Measurements from ENCODE around the gene PIAS4.

The PIAS4 gene

DNA sequence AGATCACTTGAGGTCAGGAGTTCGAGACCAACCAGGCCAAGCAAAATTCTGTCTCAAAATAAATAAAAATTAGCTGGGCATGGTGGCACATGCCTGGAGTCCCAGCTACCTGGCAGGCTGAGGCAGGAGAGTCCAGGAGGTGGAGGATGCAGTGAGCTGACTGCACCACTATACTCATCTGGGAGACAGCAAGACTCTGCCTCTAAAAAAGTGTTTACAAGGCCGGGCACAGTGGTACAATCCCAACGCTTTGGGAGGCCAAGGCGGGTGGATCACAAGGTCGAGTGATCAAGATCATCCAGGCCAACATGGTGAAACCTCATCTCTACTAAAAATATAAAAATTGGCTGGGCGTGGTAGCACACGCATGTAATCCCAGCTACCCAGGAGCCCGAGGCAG lies 32.4 kb upstream of the PIAS4 start:
- TF ChIP-seq GLIS3 (CRISPR knock-in tag; IDR thresholded peaks at IDR 0.05) (no peak), ZNF8 (CRISPR knock-in tag; IDR thresholded peaks at IDR 0.05) (no peak), RARB (CRISPR knock-in tag; IDR thresholded peaks at IDR 0.05) (no peak), CSDC2 (CRISPR knock-in tag; IDR thresholded peaks at IDR 0.05) (no peak), ARNTL (CRISPR knock-in tag; IDR thresholded peaks at IDR 0.05; ENCODE audit: borderline replicate concordance, low read depth) (no peak), OSR1 (CRISPR knock-in tag; IDR thresholded peaks at IDR 0.05) (no peak), SNAI2 (CRISPR knock-in tag; IDR thresholded peaks at IDR 0.05) (no peak), TCF4 (CRISPR knock-in tag; IDR thresholded peaks at IDR 0.05; ENCODE audit: borderline replicate concordance) (no peak), ZC3H10 (CRISPR knock-in tag; IDR thresholded peaks at IDR 0.05) (no peak), ZFP3 (CRISPR knock-in tag; IDR thresholded peaks at IDR 0.05) (no peak), ZFP30 (CRISPR knock-in tag; IDR thresholded peaks at IDR 0.05) (no peak)
- TF ChIP-seq, protein P1, sequence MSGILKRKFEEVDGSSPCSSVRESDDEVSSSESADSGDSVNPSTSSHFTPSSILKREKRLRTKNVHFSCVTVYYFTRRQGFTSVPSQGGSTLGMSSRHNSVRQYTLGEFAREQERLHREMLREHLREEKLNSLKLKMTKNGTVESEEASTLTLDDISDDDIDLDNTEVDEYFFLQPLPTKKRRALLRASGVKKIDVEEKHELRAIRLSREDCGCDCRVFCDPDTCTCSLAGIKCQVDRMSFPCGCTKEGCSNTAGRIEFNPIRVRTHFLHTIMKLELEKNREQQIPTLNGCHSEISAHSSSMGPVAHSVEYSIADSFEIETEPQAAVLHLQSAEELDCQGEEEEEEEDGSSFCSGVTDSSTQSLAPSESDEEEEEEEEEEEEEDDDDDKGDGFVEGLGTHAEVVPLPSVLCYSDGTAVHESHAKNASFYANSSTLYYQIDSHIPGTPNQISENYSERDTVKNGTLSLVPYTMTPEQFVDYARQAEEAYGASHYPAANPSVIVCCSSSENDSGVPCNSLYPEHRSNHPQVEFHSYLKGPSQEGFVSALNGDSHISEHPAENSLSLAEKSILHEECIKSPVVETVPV (CRISPR knock-in tag; IDR thresholded peaks at IDR 0.05), result no peak
- TF ChIP-seq, protein P2, sequence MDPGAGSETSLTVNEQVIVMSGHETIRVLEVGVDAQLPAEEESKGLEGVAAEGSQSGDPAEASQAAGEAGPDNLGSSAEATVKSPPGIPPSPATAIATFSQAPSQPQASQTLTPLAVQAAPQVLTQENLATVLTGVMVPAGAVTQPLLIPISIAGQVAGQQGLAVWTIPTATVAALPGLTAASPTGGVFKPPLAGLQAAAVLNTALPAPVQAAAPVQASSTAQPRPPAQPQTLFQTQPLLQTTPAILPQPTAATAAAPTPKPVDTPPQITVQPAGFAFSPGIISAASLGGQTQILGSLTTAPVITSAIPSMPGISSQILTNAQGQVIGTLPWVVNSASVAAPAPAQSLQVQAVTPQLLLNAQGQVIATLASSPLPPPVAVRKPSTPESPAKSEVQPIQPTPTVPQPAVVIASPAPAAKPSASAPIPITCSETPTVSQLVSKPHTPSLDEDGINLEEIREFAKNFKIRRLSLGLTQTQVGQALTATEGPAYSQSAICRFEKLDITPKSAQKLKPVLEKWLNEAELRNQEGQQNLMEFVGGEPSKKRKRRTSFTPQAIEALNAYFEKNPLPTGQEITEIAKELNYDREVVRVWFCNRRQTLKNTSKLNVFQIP (CRISPR knock-in tag; IDR thresholded peaks at IDR 0.05; ENCODE audit: borderline replicate concordance, low read depth), result no peak
- TF ChIP-seq, protein P3, sequence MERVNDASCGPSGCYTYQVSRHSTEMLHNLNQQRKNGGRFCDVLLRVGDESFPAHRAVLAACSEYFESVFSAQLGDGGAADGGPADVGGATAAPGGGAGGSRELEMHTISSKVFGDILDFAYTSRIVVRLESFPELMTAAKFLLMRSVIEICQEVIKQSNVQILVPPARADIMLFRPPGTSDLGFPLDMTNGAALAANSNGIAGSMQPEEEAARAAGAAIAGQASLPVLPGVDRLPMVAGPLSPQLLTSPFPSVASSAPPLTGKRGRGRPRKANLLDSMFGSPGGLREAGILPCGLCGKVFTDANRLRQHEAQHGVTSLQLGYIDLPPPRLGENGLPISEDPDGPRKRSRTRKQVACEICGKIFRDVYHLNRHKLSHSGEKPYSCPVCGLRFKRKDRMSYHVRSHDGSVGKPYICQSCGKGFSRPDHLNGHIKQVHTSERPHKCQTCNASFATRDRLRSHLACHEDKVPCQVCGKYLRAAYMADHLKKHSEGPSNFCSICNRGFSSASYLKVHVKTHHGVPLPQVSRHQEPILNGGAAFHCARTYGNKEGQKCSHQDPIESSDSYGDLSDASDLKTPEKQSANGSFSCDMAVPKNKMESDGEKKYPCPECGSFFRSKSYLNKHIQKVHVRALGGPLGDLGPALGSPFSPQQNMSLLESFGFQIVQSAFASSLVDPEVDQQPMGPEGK (CRISPR knock-in tag; IDR thresholded peaks at IDR 0.05; ENCODE audit: borderline replicate concordance), result no peak
- no peak for ATAC-seq

DNA sequence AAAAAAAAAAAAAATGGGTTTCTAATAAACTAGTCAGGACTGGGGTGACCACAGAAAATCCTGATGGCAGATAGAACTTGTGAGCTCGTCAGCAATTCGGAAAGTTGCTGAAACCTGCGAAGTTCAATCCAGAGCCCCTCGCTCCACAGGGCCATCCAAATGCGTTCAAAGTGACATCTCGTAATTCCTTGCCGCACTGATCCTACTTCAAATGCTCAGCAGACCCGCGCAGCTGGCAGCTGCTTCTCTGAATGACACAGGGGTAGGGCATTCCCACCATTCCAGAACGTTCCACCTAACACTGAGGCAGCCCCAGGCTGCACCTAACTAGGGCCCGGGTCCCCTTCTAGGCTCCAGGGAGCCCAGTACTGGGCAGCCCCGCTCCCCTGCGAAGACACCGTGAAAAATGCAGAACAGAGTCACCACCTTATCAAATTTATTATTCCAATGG lies 31.9 kb upstream of the PIAS4 start:
- no peak for TF ChIP-seq ZNF8 (CRISPR knock-in tag; IDR thresholded peaks at IDR 0.05)
- TF ChIP-seq, protein P4, sequence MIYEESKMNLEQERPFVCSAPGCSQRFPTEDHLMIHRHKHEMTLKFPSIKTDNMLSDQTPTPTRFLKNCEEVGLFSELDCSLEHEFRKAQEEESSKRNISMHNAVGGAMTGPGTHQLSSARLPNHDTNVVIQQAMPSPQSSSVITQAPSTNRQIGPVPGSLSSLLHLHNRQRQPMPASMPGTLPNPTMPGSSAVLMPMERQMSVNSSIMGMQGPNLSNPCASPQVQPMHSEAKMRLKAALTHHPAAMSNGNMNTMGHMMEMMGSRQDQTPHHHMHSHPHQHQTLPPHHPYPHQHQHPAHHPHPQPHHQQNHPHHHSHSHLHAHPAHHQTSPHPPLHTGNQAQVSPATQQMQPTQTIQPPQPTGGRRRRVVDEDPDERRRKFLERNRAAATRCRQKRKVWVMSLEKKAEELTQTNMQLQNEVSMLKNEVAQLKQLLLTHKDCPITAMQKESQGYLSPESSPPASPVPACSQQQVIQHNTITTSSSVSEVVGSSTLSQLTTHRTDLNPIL (CRISPR knock-in tag; IDR thresholded peaks at IDR 0.05; ENCODE audit: low read depth), result 0 out of 2 replicates have a peak, but pooled peaks have one; percentile 34
- no peak for ATAC-seq

DNA sequence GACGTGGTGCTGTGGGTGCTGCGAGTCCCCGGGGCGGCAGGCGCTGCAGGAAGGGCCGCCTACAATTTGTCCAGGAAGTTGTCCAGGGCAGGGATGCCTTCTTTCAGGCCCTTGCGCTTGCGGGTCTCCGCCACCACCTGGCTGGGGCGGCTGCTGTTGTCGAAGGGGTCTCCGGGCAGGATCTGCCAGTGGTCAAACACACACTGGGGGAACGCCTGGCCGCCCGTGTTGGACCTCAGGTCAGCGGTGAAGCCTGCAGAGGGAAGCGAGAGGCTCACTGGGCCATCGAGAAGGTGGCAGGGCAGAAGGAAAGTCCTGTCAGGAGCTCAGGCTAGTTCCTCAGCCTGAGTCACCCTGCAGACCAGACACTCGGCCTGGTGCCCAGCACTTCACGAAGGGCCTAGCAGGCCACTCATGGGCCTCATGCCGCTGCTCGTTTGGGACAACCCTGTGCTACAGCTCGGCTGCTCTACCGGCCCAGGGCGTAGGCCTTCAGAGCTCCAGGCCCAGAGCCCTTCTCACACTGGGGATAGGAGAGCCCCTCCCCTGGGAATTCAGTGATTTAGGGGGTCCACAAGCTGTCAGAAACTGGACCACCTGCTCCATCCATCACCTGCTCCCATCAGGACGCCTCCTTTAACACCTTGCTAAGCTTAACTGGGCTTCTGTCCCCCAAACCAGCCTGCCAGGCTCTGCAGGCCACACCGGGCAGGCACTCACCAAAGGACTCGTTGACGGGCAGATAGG lies 30.9 kb upstream of the PIAS4 start:
- ATAC-seq, result peak; percentile 1; the same call in 2 of the 3 replicates
- TF ChIP-seq ARNTL (CRISPR knock-in tag; IDR thresholded peaks at IDR 0.05; ENCODE audit: borderline replicate concordance, low read depth) (no peak), ISL1 (CRISPR knock-in tag; IDR thresholded peaks at IDR 0.05) (no peak), ZFP3 (CRISPR knock-in tag; IDR thresholded peaks at IDR 0.05) (no peak), GLIS3 (CRISPR knock-in tag; IDR thresholded peaks at IDR 0.05) (no peak), RARB (CRISPR knock-in tag; IDR thresholded peaks at IDR 0.05) (no peak), ZNF70 (CRISPR knock-in tag; IDR thresholded peaks at IDR 0.05) (no peak), ZNF565 (CRISPR knock-in tag; conservative IDR thresholded peaks at IDR 0.05; ENCODE audit: low read depth) (no peak), BACH2 (CRISPR knock-in tag; IDR thresholded peaks at IDR 0.05; ENCODE audit: borderline replicate concordance) (no peak)
- TF ChIP-seq, protein P4 (CRISPR knock-in tag; IDR thresholded peaks at IDR 0.05; ENCODE audit: low read depth), result no peak
- TF ChIP-seq, protein P3 (CRISPR knock-in tag; IDR thresholded peaks at IDR 0.05; ENCODE audit: borderline replicate concordance), result no peak
